Inflammatory macrophage treated with lipopolysaccharide for 1 hour (primary cell): ENCODE measurements around the gene MRFAP1L1.
"Not testable (repeated sequence)": the region's sequence is repeated elsewhere in the genome, so short reads cannot be mapped to it uniquely, and the experiment has no call there.

ENCODE experiments used
- DNase-seq, 2 donors: peaks; one replicate each; pipeline ENCODE4 v3.0.0-alpha.2; 2020 to 2022

MRFAP1L1 gene

DNA sequence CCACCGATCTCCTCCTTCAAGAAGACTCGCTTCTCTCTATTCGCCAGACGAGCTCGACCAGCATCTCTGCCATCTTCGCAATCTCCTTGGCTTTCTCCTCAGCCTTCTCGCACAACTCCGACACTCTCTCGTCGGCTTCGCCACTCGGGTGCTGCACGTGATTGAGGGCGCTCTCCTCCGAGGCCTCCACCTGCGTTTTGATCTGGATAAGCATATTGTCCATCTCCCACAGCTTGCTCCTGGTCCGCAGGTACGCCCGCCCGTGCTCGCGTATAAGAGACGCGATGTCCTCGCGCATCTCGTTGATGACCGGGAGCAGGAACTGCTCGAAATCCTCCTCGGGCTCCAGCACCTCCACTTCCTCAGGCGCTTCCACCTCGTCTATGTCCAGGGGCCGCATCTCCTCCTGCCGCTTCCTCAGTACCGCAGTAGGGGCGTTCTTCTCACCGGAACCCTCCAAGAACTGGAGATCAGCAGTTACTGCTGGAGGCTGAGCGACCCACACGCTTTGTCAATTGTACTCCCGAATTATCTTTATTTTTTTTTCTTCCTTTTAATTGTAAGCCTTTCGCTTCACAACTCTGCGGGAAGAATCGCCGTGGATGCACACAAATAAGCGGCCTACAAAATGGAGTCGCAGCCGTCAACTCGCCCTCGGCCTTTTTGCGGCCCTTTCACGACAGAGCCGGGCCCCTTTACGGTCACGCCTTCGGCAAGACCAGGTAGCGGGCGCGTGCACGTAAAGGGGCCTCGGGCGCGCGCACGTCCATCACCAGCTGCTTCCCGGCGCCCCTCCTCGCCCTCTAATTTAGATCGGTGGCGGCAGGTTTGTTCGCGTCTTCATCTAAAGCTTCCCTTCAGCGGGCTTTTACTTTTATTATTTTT, at the start of gene MRFAP1L1:
TSS of gene MRFAP1L1 (minus strand) at position 636 of the 885 bp plus-strand sequence. CDS start at position 400, 236 bp downstream.
- peak; percentile 93 to 95 for DNase-seq

- DNase-seq: no peak
These were observed 49.1 kb upstream of the MRFAP1L1 start for GRCh38 chr4:6758728-6759127.

- DNase-seq: not testable (repeated sequence)
These were observed 46.7 kb upstream of the MRFAP1L1 start for GRCh38 chr4:6756345-6756744.

DNA sequence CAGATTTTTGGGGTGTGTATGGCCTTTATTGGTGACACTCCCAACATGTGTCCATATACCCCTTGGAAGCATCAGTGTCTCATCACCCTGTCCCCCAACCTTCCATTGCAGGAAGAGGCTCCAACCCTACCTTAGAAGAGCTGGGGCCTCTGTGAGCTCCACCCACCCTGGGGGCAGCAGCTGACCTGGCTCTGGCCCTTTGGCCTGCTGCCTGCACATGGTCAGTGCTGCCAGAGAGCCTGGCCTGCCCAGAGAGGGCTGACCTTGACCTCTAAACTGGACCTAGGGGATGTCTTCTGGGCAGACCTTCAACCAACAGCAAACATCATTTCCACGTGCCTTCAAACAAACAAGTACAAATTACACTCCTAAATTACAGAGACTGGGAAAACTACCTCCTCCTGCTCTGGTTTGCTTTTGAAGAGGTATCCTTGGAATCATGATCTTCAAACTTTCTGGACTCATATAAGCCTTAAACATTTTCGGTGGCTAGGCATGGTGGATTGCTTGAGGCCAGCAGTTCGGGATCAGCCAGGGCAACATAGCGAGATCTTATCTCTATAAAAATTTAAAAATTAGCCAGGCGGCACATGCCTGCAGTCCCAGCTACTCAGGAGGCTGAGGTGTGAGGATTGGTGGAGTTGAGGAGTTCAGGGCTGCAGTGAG, 45.6 kb upstream of the MRFAP1L1 start:
- DNase-seq: no peak

GRCh38 chr4:6754481-6755087, 44.9 kb upstream of the MRFAP1L1 start:
- no peak for DNase-seq

DNA sequence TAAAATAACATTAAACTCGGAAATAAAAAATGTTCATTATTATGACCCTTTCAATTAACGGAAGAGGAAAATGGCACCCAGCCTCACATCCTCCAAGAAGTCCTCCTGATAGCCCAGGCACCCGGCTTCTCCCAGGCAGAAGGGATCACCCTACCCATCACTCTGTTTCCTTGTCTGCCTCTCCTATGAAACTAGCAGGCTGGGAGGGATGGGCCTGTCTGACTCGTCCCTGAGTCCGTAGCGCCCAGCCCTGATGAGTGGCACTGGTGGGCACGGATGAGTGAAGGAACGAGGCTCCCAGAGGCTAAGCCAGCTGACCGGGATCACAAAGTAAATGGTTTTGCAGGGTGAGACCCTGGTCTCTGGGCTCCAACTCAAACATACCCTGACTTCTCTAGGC, 44.2 kb upstream of the MRFAP1L1 start:
- DNase-seq: no peak

DNA sequence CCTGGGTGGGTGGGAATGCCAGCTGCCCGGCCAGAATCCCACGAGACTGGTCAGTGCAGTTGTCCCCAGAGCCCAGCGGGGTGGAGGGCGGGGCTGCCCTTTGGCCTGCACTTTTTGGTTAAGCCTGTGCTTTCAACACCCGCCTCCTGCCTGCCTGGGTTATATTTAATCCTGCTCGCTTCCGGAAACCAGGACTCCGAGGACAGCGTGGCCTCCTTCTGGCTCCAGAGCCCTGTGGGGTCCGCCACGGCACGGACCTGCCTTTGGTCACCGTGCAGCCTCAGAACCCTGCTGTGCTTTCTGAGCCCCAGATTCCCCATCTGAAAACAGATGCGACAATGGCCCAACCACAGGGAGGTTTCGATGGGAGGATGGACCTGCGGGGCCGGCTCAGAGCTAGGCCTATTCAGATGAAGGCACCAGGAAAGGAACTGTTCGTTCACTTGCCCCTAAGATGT, 43.5 kb upstream of the MRFAP1L1 start:
- DNase-seq: no peak

DNA sequence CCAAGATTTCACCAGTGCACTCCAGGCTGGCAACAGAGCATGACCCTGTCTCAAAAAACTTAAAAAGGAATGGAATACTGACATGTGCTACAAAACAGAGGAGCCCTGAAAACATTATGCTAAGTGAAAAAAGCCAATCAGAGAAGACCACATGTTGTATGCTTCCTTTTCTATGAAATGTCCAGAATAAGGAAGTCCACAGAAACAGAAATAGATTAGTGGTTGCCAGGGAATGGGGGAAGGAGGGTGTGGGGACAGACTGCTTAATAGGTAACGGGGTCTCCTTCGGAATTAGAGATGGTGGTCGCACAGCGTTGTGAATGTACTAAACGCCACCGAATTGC, 42.8 kb upstream of the MRFAP1L1 start:
- peak; percentile 48 to 58 for DNase-seq

GRCh38 chr4:6751611-6752485, 42.2 kb upstream of the MRFAP1L1 start:
- DNase-seq: no peak

DNA sequence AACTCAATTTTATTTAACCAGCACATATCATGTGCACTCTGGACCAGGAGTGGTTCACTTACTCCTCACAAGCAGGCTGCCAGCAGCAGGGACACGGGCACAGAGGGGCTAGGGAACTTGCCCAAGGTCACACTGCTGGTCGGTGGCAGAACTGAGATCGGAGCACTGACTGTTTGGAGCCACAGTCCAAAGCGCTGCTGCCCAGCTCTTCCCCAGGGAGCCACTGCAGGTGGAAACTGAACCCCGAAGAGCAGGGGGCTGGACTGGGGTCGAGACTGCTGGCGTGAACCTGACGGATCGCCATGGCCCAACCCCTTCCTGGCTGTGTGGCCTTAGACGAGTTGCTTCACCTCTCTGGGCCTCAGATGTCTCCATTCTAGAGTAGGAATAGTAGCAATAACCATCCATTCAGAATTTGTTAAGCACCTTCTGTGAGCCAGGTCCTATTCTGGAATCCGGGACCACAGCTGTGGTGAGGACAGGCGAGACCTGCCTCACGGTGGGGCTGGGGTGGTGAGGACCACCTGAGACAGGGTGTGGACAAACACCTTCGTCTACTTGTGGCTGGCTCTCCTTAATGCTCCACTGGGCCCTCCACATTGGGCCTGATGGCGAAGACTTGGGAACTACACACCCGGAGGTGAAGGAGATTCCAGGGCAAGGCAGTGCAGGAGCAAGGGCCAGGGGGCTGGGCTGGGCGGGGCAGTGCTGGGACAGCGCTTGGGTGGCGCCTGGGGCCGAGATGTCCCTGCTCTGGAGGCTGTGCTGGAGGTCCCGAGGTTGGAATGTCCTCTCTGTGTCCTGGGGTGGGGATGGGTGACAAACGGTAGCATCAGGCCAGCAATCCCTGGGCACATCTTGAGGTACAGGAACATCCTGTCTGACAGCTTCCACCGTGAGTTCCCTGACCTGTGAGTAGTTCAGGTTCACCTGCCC, 40.9 kb upstream of the MRFAP1L1 start:
- no peak for DNase-seq

DNA sequence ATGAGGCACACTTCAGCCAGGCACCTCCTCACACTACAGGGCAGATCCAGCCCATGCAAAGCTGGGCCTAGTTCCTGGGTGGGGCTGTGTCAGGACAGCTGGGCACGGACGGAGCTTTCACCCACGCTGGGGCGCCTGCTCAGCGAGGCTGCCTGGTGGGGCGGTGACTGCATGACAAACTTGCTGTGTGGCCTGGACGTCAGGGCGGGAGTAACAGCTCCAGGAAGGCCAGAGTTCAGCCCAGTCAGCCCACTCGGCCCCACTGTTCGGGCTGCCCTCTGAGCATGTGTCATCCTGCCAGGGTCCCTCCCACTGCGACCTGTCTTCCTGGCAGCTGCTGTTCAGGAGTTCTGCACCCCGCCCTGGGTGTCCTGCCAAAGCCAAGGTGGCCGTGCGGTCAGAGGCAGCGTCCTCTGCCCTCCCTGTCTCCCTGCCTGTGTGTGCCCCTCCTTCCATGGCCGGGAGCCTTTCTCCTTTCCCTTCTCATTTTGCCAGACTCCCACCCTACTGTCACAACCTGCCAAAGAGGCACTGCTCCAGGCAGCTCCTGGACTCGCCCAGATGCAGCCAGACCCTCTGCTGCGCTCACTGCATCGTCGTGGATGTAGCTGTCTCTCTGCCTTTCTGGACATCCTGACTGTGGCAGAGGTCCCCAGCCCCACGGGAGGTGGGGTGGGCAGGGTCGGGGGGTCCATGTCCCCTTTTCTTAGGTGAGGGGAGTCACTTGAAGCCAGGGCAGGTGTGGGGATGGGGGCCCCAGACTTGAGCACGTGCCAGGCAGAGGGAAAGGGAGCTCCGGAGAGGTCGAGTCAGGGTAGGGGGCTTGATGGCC, 39.9 kb upstream of the MRFAP1L1 start:
- peak; percentile 75 to 94 for DNase-seq

DNA sequence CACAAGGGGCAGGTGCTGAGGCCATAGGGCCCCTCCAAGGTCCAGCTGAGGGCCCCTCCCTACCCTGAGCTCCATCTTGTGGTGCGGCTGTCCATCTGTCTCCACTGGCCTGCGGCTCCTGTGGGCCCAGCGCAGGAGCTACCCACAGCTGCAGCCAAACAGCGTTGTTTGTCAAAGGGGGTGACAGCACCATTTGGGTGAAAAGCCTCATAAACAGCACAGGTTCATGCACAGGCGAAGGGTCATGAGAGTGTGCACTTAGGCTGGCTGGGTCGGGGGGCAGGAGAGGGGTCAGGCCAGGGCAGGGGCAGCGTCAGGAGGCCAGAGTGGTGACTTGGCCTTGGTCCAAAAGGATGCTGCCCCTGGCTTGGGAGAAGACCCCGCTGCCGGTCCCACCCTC, 38.6 kb upstream of the MRFAP1L1 start:
- no peak for DNase-seq

DNA sequence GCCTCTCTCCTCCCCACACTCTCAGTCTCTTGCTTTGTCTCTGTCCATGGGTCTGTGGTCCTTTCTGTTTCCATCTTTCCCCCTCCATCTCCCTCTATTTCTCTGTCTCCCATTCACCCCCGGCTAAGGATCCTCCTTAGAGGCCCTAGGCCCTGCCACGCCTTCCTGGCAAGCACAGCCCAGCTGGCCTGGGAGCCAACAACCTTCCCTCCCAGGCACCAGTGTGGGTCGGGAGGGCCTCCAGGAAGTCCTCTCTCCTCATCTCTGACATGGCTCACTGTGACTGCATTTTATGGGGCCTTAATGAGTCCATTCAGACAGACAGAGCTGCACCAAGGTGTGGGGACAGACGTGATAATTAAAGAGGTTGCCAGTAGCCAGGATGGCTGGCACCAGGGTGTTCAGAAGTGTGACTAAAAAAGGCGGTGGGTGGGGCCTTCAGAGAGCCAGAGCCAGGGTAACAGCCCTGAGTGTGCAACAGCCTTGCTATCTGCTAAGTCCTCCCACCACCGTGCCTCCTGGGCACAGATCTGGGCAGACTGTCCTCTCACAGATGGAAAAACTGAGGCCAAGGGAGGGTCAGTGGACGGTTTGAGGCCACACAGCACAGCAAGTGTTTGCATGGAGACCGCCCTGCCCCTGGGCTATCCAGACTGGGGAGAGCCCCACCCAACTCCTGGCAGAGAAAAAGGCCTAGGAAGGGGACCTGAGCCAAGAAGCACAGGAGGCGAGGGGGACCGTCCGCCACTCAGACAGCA, 37.8 kb upstream of the MRFAP1L1 start:
- no peak for DNase-seq

DNA sequence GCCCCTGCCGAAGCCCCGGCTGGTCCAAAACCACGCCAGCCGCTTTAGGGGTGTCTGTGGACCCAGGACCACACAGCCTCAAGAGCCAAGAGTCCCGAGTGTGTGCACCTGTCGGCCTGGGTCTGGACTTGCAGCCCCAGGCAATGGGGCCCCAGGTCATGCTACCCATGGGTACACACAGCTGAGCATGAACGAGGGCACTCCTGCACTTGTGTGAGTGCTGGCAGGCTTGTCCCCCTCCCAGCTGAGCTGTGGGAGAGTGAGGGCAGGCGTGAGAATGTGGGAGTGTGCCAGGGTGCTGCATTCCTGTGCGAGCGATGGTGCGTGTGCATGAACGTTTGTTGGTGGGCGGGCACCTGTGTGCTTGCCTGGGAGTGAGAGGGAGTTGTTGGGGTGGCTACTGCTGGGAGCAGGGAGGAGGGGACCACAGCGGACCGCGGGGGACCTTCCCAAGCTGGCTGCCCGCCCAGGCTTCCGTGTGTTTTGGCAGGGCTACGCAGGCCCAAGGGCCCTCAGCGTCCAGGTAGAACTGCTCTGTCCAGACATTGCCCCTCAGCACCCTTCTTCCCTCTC, 37.1 kb upstream of the MRFAP1L1 start:
- DNase-seq: no peak

DNA sequence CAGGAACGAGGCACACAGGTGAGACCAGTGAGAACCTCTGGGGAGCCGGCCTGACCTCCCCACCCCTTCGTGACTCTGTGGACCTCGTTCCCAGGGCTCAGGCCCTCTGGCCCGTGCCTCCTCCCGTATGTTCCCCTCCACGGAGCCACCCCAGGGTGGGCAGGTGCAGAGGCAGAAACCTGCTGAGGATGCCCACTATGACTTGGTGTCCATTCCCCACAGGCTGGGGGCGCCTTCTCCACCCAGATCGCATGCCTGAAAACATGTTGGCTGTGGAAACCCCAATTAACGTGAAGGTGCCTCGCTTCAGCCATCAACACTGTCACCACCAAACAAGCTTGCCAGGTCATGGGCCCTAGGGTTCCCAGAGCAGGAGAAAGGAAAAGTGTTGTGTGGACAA, 33.3 kb upstream of the MRFAP1L1 start:
- DNase-seq: no peak

GRCh38 chr4:6742507-6742906, 32.8 kb upstream of the MRFAP1L1 start:
- DNase-seq: no peak

- no peak for DNase-seq
These were observed 30.7 kb upstream of the MRFAP1L1 start for GRCh38 chr4:6740347-6740746.

- DNase-seq: no peak
These were observed 30.3 kb upstream of the MRFAP1L1 start for GRCh38 chr4:6739920-6740319.

DNA sequence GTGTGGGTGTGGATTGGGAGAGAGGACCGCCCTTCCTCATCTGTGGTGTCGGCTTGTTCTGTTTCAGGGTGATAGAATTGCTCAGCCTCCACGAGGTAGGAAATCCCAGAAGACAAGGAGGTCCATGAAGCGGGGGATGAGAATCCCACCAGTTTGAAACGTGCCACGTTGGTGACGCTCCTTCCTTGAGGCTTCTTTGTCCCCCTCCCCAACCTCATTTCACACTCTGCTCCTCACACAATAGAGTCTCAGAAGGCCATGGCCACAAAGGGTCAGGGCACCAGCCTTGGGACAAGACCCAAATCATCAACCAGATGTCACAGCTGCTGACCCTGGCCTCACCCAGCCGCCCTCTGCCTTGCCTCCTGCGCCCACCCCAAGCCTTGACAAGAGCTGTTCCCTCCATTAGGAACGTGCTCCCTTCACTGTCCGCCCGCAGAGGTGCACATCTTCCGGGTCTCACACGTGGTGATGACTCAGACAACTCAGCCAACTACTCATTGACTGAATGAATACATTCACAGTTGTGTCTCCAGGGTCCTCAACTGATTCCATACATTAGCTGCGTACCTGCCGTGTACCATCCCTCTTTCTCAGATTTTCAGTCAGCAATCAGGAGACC, 24.6 kb upstream of the MRFAP1L1 start:
- peak; percentile 23 to 48 for DNase-seq
